MCF 10A (cell line): Measurements from ENCODE around the gene SH3BGRL. TPM values are rescaled to one million over a fixed set of nuclear protein-coding genes. Genes with fewer than 3 reads are reported as not detected.

Experiments used
- BruUV-seq: library from RNA; stranded (reverse); fragments of 400-500 nt; replicated peaks from 2 replicates; lab custom pipeline; 2021; lab: Mats Ljungman, UMichigan
- CTCF ChIA-PET: fragments of 300-600 bp; sonication (Branson Sonifier 250); formaldehyde crosslinking; extraction: SDS; loops from one replicate; lab custom pipeline; 2021; ENCODE audit warnings: antibody characterized with exemption, inconsistent platforms; lab: Yijun Ruan, JAX
- POLR2A ChIA-PET: fragments of 300-600, 350-650 bp; sonication (Branson Sonifier 250); formaldehyde crosslinking; extraction: SDS; loops from one replicate; lab custom pipeline; 2020; ENCODE audit warnings: antibody characterized with exemption, inconsistent platforms; lab: Yijun Ruan, JAX
- DNase-seq: peaks from one replicate; pipeline ENCODE4 v3.0.0-alpha.2; 2018; ENCODE audit not compliant: unreplicated experiment
- H3K27ac Mint-ChIP-seq: one replicate; pipeline ENCODE4 v1.8.0; 2022; ENCODE audit warnings: mild to moderate bottlenecking, low read depth, mixed read lengths; ENCODE audit not compliant: unreplicated experiment
- H3K27me3 Mint-ChIP-seq: one replicate; pipeline ENCODE4 v1.8.0; 2022; ENCODE audit warnings: mixed read lengths; ENCODE audit not compliant: insufficient read depth, unreplicated experiment
- H3K36me3 Mint-ChIP-seq: one replicate; pipeline ENCODE4 v1.8.0; 2022; ENCODE audit warnings: mild to moderate bottlenecking, moderate library complexity, mixed read lengths; ENCODE audit not compliant: insufficient read depth, unreplicated experiment
- H3K4me1 Mint-ChIP-seq: one replicate; pipeline ENCODE4 v1.8.0; 2022; ENCODE audit warnings: mixed read lengths; ENCODE audit not compliant: insufficient read depth, unreplicated experiment
- H3K4me3 Mint-ChIP-seq: one replicate; pipeline ENCODE4 v1.8.0; 2022; ENCODE audit warnings: mild to moderate bottlenecking, moderate library complexity, mixed read lengths; ENCODE audit not compliant: unreplicated experiment
- H3K9me3 Mint-ChIP-seq: one replicate; pipeline ENCODE4 v1.8.0; 2022; ENCODE audit warnings: mixed read lengths; ENCODE audit not compliant: unreplicated experiment
- intact Hi-C: fragments of 100-400 bp; cut with micrococcal nuclease; formaldehyde crosslinking; loops from 2 replicates; pipeline ENCODE4 v1.14.1; 2022
- total RNA-seq: library from RNA; stranded (reverse); gene quantifications from 2 replicates; pipeline ENCODE4 v1.2.3, GENCODE V29; 2022
- TF ChIP-seq, protein P1 (sequence below): fragments of 200-600 bp; IDR thresholded peaks from one replicate; pipeline ENCODE4 v1.8.0; 2022; ENCODE audit warnings: antibody characterized with exemption, mild to moderate bottlenecking; ENCODE audit not compliant: unreplicated experiment

The SH3BGRL gene
- total RNA-seq, 1 experiment from 2014 or later, result 53.4 TPM

DNA sequence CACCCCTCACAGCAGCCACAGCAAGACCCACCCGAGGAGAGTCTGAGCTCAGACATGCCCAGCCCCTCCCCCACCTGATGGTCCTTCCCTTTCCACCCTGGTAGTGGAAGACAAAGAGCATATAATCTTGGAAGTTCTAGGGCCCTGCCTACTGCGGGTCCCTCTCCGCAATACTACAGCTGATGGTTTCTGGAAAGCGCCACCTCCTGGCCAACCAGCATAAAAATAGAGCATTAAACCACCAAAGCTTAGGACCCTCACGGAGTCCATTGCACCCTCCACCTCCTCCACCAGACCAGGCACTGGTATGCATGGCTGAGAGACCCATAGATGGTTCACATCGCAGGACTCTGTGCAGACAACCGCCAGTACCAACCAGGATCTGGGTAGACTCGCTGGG, 78.2 kb downstream of the SH3BGRL start:
- ChIA-PET CTCF (interaction anchor here (0.6 kb wide), 2 partner anchors 17 to 103 kb away, joined by 3 read pairs; no protein-coding TSS in a partner anchor), POLR2A (no interaction called here)
- Mint-ChIP-seq H3K27me3 (no peaks in the 10 kb centered on the region), H3K9me3 (peaks cover 42% of the 10 kb centered on the region), H3K4me1 (no peaks in the 10 kb centered on the region), H3K36me3 (peaks cover 36% of the 10 kb centered on the region), H3K27ac (no peak overlapping the region), H3K4me3 (no peak overlapping the region)
- intact Hi-C loops, result no loop called here
- TF ChIP-seq, protein P1, sequence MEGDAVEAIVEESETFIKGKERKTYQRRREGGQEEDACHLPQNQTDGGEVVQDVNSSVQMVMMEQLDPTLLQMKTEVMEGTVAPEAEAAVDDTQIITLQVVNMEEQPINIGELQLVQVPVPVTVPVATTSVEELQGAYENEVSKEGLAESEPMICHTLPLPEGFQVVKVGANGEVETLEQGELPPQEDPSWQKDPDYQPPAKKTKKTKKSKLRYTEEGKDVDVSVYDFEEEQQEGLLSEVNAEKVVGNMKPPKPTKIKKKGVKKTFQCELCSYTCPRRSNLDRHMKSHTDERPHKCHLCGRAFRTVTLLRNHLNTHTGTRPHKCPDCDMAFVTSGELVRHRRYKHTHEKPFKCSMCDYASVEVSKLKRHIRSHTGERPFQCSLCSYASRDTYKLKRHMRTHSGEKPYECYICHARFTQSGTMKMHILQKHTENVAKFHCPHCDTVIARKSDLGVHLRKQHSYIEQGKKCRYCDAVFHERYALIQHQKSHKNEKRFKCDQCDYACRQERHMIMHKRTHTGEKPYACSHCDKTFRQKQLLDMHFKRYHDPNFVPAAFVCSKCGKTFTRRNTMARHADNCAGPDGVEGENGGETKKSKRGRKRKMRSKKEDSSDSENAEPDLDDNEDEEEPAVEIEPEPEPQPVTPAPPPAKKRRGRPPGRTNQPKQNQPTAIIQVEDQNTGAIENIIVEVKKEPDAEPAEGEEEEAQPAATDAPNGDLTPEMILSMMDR, result no peak
- no peak for DNase-seq
- no TSS peak for BruUV-seq

DNA sequence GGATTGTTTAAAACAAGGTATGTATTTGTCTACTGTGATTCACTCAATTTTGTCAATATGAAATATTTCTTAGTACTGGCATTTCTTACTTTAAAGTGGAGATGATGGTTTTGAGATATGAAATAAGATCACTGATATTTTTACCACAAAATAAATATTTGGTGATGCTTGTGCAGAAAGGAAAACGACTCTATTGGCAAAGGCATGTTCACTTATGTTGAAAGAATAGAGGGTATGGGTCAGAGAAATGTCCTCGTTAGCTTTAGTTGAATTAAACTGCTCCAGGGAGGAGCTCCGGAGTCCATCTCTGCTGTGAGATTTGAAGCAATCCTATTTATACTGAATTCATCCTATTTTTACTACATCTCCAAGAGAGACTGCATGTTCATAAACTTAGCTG, 84.2 kb downstream of the SH3BGRL start:
- ChIA-PET POLR2A (no interaction called here), CTCF (no interaction called here)
- no peak overlapping the region for H3K4me3 Mint-ChIP-seq
- no peak for DNase-seq
- H3K27ac Mint-ChIP-seq, result no peak overlapping the region
- H3K4me1 Mint-ChIP-seq, result no peaks in the 10 kb centered on the region
- peaks cover 50% of the 10 kb centered on the region for H3K9me3 Mint-ChIP-seq
- TF ChIP-seq, protein P1, result no peak
- H3K36me3 Mint-ChIP-seq, result peaks cover 13% of the 10 kb centered on the region
- no TSS peak for BruUV-seq
- no peaks in the 10 kb centered on the region for H3K27me3 Mint-ChIP-seq
- intact Hi-C loops, result no loop called here

DNA sequence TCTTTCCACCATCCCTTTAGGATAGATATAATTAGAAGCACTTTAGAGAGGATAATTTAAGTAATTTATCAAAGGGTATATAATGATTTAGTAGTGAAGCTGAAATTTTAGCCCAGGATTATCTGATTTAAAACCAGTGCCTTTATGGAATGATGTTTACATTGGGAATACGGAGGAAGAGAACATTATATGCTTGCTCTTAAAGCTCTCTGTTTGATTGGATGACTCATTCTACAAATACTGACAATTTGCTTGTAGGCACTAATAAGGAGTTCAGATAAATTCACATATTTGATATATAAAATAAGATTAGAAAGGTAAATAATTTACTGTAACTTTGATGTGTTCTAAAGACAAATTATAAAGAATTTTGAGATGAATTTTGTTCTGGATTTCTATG, 84.7 kb downstream of the SH3BGRL start:
- TF ChIP-seq, protein P1, result no peak
- BruUV-seq, result no TSS peak
- CTCF ChIA-PET, result no interaction called here
- no peak overlapping the region for H3K4me3 Mint-ChIP-seq
- no peaks in the 10 kb centered on the region for H3K27me3 Mint-ChIP-seq
- no peaks in the 10 kb centered on the region for H3K4me1 Mint-ChIP-seq
- H3K9me3 Mint-ChIP-seq, result peaks cover 48% of the 10 kb centered on the region
- no peak overlapping the region for H3K27ac Mint-ChIP-seq
- H3K36me3 Mint-ChIP-seq, result peaks cover 13% of the 10 kb centered on the region
- intact Hi-C loops, result no loop called here
- no peak for DNase-seq
- POLR2A ChIA-PET, result no interaction called here

DNA sequence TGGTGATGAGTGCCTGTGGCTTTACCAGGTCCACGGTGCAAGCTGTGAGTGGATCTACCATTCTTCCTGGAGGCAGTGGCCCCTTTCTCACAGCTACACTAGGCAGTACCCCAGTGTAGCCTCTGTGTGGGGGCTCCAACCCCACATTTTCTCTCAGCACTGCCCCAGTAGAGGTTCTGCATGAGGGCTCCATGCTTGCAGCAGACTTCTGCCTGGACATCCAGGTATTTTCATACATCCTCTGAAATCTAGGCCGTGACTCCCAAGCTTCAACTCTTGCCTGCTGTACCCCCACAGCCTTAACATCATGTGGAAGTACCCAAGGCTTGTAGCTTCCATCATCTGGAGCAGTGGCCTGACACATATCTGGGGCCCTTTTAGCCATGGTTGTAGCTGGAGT, 90.1 kb downstream of the SH3BGRL start:
- H3K27me3 Mint-ChIP-seq, result no peaks in the 10 kb centered on the region
- POLR2A ChIA-PET, result interaction anchor here (0.5 kb wide), 1 partner anchor 99 kb away, joined by 5 read pairs; no protein-coding TSS in a partner anchor
- BruUV-seq, result no TSS peak
- H3K4me1 Mint-ChIP-seq, result no peaks in the 10 kb centered on the region
- TF ChIP-seq, protein P1, result no peak
- peaks cover 27% of the 10 kb centered on the region for H3K36me3 Mint-ChIP-seq
- DNase-seq, result no peak
- intact Hi-C loops, result no loop called here
- CTCF ChIA-PET, result interaction anchor here (1.3 kb wide), 1 partner anchor 86 kb away, joined by 4 read pairs; no protein-coding TSS in a partner anchor
- H3K4me3 Mint-ChIP-seq, result no peak overlapping the region
- peaks cover 44% of the 10 kb centered on the region for H3K9me3 Mint-ChIP-seq
- no peak overlapping the region for H3K27ac Mint-ChIP-seq
